Limb (tissue), 2 donors: ENCODE results near the gene PLD6.
"Not testable (repeated sequence)": the region's sequence is repeated elsewhere in the genome, so short reads cannot be mapped to it uniquely, and the experiment has no call there.

ENCODE experiments used
- DNase-seq, 2 donors: peaks; one replicate each; pipeline ENCODE4 v3.0.0-alpha.2; 2016; ENCODE audit errors: extremely low spot score in 2 of 2

Gene PLD6

DNA sequence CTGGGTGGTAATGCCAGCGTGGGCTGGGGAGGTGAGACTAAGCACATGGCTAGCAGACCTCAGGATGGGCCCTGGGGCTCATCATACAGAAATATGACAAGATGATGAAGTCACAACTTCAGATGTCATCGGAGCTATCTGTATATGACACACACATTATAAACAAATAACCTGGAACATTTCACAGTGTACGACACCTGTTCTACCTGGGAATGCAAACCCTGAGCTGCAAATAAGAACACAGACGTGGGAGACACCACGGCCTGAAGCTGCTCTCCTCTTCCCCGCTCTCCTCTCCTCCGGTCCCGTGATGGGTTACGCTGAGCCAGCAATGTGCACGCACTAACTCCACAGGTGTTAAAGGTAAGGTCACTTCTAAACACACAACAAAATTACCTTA lies 4.9 kb downstream of the PLD6 start:
- no peak for DNase-seq

DNA sequence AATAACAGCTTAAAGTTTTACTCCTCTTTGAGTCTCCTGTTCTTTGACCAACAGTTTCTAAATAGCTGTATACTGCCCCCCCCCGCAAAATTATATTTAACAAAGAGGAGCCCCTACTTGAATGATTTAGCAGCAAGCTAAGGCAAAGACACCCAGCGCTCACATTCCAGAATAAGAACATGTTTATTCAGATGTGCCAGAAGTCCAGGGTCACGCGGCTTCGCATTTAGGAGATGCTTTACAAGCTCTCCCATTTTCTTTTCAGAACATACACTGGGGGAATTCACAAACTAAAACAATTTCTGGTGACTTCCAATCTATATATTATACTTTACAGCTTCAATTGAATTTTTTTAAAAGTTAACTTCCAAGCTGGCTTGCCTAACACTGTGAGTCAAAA lies 5.3 kb downstream of the PLD6 start:
- DNase-seq, result no peak

- DNase-seq, result no peak
Observed at GRCh38 chr17:17200311-17200710, 5.8 kb downstream of the PLD6 start.

DNA sequence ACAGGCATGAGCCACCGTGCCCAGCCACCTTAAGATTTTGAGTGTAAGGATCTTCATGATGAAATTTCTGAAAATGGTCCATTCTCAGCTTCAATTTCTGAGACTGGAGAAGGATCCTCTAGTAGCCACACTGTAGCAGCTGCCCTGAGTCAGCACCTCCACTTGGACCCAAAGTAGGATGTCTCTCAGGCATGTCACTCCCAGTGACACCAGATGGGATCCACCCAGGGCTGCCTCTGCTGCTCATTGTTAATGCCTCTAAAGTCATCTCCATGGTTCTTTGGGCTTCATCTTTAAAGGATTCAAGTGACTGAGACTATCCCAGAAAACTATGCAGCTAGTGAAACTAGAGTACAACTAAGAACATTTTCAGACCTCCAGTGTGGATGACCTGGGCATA lies 7.9 kb downstream of the PLD6 start:
- DNase-seq, result no peak

GRCh38 chr17:17196776-17197175 lies 9.4 kb downstream of the PLD6 start:
- DNase-seq, result no peak

DNA sequence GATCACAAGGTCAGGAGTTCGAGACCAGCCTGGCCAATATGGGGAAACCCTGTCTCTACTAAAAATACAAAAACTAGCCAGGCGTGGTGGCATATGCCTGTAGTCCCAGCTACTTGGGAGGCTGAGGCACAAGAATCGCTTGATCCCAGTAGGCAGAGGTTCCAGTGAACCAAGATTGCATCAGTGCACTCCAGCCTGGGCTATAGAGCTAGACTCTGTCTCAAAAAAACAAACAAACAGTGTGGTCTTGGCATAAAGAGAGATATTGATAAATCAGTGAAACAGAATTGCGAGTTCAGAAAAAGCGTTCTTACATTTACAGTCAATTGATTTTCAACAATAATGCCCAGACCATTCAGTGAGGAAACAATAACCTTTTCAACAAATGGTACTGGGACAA lies 10.7 kb downstream of the PLD6 start:
- DNase-seq, result not testable (repeated sequence)

GRCh38 chr17:17191961-17192381 lies 14.2 kb downstream of the PLD6 start:
- no peak for DNase-seq

GRCh38 chr17:17191346-17191792 lies 14.8 kb downstream of the PLD6 start:
- no peak for DNase-seq

DNA sequence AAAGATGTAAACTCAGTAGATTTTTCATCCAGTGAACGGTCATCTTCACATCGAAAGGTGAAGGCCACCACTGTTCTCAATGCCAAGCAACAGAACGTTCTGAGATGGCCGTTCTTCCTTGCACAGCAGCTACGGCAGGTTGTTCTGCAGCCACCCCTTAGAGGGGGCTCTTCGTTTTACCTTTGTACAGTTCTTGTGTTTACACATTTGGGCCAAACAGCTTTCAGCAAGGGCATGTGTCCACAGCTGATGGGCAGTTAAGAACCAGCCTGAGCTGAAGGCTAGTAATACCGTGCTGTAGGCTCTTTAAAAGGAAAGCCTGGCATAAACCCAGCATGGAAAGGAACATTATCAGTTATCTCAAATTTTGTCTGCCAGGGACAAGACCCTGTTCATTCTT lies 15.9 kb downstream of the PLD6 start:
- no peak for DNase-seq

DNA sequence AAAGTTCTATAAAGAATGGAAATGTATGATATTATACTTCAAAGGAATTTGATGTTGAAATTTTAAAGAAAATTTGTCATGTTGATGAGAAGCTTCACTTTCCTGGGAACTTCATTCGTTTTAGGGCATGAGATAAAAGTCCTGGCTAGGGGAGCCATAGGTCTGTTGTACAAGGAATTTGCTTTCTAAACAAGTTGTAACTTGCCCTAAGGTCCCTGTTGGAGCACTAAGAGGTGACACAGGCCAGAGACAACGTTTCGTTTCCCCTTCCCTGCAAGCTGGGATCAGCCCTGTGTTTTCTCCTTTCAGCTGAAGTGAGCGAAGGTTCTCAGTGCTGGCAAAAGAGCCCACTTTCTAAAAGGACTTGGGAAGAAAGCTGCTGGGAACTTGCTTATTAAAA lies 16.6 kb downstream of the PLD6 start:
- no peak for DNase-seq

DNA sequence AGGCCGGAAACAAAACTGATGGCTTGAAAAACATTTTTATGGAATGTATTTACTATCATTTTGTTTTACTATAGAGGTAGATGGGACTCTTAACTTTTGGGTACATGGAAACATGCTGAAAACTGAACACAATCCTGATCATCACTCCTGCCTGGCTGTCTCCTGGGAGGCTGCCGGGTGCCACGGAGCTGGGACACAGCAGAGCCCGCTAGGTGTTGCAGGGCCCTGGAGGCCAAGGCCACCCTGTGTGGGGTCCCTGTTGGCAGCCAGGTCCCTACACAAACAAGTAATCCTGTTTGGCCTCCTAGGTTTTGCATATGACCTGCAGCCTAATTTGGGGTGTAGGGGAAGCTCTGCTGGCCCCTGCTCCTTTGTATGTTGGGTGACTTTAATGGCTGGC lies 17.5 kb downstream of the PLD6 start:
- DNase-seq, result no peak

DNA sequence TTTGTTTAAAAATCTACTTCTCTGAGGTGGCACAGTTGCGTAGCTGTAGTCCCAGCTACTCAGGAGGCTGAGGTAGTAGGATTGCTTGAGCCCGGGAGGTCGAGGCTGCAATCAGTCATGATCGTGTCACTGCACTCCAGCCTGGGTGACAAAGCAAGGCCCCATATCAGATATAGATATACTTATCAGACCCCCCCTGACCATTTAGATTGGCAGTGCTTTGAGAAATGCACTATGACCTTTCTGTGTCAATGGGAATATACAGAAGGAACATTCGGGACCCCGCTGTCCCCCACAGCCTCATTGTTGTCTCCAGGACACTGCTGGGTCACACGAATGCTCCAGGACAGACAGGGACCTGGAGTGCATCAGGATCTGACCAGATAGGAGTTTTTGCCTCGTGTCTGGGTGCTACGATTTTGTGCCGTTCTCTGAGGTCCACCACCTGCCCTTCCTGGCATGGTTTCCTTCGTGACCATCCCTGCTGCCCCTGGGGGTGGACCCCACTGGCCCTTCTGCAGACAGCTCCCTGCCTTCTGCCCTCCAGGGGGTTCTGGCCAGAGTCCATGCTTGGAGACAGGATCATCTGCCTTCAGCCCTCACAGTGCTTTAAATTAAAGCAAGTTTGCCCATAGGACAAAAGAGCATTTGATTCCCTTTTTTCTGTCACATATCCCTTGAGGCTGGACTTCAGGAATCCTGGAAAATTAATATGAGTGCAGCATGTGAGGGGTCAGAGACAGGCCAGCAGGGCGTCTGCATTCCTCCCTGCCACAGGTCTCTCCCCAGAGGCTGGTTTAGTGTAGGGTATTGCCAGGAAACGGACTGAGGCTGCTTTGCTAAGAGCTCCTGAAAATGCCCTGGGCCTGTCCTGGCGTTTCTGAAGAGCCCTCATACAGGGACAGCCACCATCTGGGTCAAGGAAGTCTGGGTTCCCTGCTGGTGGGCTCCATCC lies 19.3 kb downstream of the PLD6 start:
- DNase-seq, result no peak

DNA sequence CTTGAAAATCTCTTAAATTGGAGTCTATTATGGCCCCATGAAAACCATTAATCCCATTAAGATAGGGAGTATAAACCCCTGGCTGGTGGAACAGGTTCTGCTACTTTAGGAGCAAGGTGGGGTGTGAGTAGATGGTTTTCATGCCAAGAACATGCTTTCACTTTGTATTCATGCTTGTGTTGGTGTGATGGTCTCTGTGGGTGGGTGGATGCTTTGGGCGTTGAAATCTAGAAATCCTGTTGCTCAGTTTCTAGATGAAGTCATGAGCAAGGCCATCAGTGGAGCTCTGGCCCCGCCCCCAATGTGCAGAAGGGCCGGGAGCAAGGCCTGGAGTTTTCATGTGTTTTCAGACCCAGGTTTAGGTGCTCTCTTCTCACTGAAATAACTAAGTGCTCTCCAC lies 20.1 kb downstream of the PLD6 start:
- DNase-seq, result no peak

DNA sequence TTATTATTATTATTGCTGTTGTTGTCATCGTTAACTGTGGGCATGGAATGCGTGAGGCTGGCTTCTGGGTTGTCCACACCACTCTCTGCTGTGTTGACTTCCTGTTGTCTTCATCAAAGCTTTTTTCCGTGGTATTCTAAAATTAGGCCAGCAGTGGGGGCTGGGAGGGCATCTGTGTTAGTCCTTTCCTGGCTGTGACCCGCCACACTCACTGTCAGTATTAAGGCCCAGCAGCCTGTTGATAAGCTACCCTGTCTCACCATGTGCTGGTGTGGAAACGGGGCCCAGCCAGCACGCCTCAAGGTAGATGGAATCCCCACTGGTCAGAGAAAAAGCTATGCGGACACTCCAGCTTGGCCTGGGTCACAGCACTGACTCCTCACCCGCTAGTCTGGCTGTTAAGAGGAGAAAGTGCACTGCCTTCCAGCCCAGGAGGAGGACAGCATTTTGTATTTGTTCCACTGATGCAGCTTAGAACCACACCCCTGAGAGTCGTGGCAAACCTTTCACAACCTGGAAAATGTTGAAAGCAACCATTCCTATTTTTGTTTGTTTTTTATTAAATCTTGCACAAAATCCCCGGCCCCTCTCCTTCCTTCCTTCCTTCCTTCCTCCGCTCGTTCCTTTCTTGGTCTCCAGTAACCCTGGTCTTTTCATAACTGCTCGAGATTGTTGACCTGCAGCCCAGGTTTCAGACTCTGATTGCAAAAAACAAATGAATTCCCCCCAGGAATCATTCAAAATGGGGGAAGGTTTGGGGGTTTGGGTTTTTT lies 21.0 kb downstream of the PLD6 start:
- not testable (repeated sequence) for DNase-seq

DNA sequence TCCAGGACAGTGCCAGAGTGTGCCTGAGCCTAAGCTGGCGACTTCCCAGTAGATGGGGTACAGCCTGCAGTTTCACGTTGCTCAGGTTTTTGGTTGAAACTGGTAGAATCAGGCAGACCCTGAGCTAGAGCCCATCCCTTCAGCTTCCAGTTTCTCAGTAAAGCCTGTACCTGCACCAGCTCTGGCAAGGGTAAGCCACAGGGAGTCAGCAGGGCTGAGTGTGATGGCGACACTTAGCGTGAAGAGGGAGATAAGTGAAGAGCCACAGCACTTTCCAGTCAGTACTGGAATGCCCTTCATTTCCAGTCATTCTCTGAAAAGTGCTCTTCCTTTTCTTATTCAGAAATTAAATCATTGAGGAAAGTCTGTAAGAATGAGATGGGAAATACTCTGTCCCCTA lies 22.4 kb downstream of the PLD6 start:
- DNase-seq, result no peak

DNA sequence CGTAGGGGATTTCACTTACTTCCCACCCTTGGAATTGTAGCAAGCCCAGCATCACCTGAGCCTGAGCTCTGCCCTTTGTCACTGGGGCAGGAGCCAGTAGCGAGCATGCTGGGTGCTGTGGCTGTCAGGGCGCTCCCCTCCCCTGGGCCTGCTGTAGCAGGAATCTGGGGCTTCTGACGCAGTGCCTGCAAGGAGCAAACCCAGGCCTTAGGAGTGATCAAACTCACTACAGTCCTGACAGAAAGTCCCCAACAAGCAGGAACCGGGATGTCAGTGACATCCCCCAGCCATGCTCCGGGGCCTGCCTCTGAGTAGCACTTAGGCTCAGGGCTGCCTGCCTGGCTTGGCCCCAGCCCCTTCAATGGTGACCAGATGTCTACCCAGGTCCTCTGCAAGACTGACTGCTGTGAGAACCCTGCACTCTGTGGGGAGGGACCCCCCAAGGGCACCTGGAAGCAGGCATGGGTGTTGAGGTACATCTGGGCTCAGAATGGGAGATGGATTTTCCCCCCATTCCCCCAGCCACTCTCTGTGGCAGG lies 23.5 kb downstream of the PLD6 start:
- DNase-seq, result no peak

DNA sequence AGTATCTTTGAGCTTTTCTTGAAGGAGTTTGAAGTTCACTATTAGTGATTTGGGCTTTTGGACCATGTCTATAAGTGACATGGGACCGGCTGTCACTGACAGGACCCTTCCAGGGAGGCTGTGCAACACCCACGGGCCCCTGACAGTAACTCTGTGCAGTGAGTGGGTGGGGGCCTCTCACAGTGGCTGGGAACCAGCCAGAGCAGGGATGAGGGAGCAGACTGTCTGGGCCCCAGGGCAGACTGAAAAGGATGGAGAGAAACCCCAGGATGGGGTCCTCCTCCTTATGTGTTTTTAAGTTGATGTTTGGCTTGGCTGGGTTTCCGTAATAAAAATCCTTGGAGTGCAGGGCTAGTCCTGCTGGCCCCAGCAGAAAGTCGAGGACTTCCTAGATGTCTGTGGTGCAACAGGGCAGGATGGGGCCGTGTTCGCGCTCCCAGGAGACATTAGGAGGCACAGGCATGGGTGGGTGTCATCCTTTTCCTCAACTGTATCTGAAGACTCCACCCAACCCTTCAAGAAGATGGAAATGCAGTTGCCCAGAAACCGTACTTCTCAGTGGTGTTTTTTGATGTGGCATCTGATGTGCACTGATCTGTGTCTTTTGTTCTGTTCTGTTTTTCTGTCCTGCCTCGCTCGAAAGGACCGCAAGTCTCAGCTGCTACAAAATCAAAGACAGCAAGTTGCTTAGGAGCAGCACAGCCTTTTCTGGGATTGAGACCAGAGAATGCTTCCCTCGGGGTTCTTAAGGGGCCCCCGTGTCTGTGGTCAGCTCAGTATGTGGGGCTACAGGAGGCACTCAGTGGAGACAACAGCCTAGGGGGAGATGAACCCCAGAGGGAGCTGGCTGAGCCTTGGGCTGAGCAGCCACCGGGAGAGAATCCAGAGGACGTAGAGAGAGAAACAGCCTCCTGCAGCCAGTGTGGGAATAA lies 24.2 kb downstream of the PLD6 start:
- DNase-seq, result no peak

GRCh38 chr17:17180741-17181525 lies 25.2 kb downstream of the PLD6 start:
- no peak for DNase-seq

GRCh38 chr17:17180141-17180603 lies 26.0 kb downstream of the PLD6 start:
- DNase-seq, result no peak

GRCh38 chr17:17179371-17179827 lies 26.7 kb downstream of the PLD6 start:
- DNase-seq, result no peak
